Activated CD4-positive, CD25-positive, alpha-beta regulatory T cell treated with anti-CD3 and anti-CD28 coated beads, Interleukin-2, amount 50 U/mL, for 24 hours (primary cell): ENCODE measurements around the gene FAM193A.
A peak's percentile ranks its signal among the peaks of the same experiment; 100 is the strongest.
"Not testable (repeated sequence)": the region's sequence is repeated elsewhere in the genome, so short reads cannot be mapped to it uniquely, and the experiment has no call there.

Experiments
- ATAC-seq, 2 donors: fragments of 150-1000 bp; cut with Tn5 transposase; one replicate each; pipeline ENCODE4 v1.10.0; 2021; ENCODE audit warnings: mild to moderate bottlenecking in 1 of 2, moderate library complexity in 1 of 2

Gene FAM193A

DNA sequence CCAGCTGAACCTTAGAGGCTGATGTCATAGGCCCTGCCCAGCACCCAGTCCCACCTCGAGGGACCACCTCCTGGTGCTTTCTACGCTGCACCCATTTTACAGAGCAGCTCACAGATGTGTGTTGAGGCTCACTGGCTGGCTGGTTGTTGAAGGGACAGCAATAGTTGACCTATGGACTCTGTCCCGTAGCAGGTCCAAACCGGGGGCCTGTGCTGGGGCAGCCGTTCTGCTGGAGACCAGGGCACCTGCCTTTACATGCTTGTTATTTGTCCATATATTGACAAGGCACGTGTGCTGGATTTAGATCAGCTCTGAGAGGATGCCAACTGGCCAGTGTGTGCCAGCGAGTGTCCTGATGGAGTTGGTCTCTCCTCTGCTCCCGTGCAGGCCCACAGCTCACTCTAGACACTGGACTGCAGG lies 161.6 kb downstream of the FAM193A start:
- no peak for ATAC-seq

DNA sequence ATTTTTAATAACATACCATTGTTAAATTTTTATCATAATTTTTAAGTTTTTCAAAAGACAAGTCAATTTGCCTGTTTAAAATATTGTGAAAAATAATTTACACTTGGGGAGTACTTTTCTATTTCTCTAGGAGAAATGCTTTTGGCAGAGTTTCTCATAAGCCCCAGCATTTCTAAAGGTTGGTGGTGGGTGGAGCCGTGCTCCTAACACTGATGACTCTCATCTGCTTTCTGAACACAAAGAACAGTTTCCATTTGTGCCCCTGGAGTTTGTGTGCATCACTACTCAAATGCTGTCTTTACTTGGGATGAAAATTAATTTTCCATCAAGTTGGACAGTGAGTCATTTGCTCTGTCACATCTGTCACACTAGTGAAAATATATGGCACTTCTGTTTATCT lies 162.1 kb downstream of the FAM193A start:
- no peak for ATAC-seq

DNA sequence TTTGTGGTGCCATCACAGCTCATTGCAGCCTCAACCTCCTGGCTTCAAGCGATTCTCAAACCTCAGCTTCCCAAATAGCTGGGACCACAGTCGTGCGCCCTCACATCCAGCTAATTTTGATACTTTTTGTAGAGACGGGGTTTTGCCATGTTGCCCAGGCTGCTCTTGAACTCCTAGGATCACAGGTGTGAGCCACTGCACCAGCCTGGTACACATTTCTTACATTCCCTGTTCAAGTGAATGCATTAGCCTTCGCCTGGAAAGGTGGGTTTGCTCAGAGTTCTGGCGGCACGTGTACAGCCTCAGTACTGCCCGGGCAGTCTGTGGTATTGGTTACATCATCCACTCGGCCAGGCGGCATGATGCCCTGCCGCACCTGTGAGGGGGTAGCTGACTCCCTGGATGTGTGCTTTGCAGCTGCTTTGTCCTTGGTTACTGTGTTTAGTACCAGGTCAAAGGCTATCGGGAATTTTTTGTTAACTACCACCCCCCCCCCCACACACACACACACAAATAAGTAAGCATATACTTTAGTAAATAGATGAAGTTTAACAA lies 162.6 kb downstream of the FAM193A start:
- ATAC-seq, result no peak

DNA sequence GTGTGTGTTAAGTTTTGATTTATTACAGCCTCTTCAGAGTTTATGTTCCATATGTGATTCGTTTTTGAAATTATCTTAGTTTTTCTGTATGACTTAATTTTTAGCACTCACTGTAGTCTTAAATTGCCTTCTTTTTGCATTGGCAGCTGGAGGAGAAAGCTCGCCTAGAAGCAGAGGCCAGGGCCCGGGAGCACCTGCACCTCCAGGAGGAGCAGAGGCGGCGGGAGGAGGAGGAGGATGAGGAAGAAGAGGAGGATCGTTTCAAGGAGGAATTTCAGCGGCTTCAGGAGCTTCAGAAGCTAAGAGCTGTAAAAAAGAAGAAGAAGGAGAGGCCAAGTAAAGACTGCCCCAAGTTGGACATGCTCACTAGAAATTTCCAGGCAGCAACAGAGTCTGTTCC lies 163.1 kb downstream of the FAM193A start:
- ATAC-seq, result no peak

DNA sequence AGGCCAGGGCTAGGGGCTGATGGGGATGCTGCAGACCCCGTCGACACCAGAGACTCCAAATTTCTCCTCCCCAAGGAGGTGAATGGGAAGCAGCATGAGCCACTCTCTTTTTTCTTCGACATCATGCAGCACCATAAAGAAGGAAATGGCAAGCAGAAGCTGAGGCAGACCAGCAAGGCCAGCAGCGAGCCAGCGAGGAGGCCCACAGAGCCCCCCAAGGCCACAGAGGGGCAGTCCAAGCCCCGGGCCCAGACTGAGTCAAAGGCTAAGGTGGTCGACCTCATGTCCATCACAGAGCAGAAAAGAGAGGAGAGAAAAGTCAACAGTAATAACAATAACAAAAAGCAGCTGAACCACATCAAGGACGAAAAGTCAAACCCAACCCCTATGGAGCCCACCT lies 163.6 kb downstream of the FAM193A start:
- no peak for ATAC-seq

DNA sequence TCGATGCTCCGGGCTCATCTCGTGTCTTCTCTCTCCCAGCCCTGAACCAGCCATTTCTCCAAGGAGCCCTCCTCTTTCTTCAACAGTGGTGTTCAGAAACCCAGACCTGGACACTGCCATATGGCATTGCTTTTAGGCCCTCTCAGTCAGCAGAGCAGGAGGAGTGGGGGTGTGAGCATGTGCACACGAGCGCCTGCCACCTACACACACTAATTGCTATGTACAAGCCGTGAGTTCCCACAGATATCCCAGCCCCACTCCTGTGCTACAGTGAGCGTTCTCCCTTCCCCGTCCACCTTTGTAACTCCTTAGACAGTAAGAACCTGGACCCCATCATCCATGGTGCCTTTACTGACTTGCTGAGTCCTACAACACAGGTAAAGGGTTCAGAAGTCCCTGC lies 165.9 kb downstream of the FAM193A start:
- no peak for ATAC-seq

DNA sequence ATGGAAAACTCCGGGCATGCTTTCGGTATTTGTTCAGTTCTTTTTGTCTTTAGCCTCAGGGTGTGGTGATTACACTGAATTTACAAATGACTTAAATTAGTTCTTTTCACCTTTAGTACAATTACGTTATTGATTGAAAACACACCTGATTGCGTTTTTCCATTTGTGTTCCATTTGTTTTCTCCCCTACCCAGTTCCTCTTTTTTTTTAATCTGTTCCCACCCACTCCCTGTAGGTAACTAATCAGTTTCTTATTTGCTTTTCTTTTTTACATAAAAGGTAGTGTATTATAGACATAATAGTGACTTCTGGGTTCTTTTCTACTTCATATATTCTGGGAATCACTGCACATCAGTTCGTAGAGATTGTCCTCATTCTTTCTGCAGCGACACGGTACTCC lies 166.3 kb downstream of the FAM193A start:
- ATAC-seq, result no peak

DNA sequence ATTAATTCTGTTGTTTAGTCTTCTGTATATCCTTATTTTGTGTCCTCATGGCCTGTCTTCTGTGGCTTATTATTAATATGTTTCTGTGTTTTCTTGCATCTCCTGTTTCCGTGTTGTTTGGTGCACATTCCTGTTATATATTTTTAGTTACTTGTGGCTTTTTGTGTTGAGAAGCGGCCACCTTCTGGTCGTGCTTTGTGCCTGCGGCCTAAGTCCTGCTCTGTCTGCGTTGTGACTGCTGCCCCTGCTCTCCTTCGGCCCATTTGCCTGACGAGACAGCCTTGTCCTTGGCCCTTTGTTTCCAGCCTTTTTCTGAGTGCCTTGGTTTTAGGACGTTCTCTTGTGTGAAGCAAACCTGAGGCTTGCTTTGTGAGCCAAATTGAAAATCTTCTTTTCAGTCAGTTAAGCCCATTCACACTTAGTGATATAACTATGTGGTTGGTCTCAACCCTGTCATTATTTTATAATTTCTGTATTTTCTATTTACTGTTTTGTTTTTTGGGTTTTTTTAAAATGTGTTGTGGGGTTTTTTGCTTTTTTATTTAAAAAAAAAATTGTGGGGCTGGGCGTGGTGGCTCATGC lies 175.9 kb downstream of the FAM193A start:
- peak in 1 of 2 donors; percentile 44 for ATAC-seq

DNA sequence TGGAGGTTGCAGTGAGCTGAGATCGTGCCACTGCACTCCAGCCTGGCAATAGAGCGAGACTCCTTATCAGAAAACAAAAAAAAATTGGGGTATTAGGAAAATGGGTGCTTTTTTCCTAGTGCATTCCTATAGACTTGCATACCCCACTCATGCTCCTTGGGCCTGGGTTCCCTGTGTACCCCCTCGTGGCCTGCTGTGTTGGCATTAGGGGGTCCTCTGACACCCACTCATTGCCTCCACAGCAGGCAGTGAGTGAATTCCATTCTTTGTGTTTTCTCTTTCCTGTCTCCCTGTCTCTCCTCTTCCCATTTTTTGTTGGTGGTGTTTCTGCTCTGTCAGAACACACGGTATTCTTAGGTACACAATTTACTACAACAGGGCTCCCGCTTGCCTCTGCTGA lies 176.9 kb downstream of the FAM193A start:
- ATAC-seq, result no peak

DNA sequence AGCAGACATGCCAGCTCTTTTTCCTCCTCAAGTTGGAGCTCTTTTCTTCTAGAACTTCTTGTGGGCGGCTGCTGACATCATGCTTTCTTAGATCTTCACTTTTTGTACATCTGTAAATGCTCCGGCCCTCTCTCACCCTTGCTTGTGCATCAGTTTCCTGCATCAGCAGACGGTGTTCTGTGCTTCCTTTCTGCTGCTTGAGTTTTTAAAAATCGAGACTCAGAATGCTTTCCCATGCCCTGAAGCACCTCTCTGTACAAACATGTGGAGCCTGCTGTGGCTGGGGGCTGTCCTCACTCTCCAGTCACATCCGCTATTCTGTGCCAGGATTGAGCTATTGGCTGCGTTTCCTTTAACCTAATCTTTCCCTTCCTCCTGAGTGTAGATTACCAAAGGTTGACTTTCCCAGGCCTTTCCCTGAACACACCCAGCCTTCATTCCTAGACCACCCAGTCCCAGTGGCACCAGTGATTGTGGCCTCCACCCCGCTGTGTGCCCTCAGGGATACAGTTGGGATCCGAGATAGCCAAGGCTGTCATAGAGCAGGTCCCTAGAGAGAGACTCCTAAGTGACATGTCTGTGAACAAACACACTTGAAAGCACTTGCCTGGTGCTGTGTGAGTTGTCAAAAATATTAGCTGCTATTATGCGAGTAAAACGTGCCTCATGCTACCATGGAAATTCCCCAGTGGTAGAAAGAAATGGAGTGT lies 177.8 kb downstream of the FAM193A start:
- peak; percentile 69 for ATAC-seq

DNA sequence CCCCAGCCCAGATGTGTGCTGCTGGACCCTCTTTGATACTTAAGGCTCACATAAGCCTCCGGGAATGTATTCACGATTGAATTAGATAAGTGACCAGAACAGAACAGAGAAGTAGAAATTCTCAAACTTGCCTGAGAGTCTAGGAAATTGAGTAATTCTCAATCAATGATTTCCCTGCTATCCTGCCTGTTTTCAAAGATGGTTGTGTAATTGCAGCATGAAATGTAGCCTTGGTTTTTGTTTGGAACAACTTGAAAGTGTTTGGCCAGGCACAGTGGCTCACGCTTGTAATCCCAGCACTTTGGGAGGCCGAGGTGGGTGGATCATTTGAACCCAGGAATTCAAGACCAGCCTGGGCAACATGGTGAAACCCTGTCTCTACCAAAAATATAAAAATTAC lies 178.5 kb downstream of the FAM193A start:
- no peak for ATAC-seq

DNA sequence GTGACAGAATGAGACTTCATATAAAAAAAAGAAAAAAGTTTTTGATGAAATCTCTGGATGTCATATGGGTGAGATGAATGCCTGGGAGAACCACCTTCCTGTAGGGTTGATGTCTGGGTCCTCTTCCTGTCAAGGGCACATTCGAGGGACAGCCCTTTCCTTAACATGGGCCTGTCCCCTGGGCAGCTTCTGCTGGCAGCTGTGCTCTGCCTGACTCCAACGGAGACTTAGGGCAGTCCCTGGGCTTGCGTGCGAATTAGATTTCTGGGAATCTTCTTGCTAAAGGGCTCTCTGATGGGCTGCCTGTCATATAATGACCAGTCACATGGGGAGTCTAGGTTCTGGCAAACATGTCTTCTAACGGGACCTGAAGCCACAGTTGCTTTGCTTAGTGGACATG lies 179.0 kb downstream of the FAM193A start:
- no peak for ATAC-seq

DNA sequence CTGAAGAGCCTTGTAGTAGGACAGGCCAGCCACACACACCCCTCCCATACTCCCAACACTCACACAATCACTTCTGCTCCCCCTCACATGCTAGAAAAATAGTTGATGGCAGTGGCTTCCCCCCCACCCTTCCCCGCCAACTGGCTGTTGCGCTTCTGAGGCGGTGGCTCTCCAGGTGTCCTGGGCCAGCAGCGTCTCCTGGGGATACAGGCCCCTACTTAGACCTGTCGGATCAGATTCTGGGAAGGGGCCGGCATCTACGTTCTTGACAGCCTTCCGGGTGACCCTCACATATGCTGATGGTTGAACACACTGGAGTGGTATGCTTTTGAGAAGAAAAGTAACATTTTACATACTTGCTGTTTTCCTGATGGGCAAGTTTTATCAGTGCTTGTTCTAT lies 179.8 kb downstream of the FAM193A start:
- ATAC-seq, result no peak

DNA sequence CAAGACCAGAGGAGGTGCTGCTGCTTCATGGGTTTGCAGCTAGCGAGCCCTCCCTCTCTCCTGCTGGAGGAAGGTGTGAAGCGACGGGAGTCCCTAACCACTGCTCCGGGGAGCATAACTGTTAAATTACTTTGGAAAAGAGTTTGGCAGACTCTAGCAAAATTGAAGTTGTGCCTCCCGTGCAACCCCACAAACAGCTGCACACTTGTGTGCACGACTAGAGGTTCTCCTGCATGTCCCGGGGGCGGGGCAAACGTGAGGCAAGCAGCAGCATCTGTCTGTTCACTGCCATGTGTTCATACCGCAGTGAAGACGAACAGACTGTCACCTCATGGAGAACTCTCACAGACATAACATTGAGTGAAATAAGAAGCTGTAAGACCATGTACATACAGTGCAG lies 185.1 kb downstream of the FAM193A start:
- ATAC-seq, result no peak

DNA sequence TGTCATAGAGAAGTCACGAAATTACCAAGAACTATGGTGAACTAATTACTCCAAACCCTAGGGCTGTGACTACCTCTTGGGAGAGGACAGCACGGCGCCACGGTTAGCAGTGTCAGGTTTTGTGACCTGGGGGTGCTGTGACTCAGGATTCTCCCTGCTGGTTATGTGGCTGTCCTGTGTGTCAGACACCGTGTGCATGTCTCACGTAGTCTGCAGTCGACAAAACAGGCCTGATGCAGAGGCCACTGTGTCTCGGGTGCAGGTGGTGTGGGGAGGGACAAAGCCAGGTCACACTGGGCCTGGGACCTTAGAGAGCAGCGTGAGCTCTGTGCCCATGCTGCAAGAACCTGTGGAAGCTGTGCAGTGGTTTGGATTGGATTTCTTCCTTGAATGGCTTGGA lies 185.6 kb downstream of the FAM193A start:
- no peak for ATAC-seq

DNA sequence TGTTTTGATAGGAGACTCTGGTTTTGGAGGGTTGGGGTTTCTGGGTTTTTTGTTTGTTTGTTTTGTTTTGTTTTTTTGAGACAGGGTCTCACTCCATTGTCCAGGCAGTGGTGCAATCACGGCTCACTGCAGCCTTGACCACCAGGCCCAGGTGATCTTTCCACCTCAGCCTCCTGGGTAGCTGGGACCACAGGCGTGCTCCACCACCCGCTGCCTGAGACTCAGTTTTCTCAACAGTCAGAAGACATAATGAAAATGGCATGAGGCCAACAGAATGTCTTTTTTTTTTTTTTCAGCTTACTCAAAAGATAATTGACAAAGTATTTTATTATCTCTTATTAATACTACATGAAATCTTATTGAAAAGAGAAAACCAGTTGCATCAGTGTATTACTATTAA lies 187.3 kb downstream of the FAM193A start:
- ATAC-seq, result no peak

DNA sequence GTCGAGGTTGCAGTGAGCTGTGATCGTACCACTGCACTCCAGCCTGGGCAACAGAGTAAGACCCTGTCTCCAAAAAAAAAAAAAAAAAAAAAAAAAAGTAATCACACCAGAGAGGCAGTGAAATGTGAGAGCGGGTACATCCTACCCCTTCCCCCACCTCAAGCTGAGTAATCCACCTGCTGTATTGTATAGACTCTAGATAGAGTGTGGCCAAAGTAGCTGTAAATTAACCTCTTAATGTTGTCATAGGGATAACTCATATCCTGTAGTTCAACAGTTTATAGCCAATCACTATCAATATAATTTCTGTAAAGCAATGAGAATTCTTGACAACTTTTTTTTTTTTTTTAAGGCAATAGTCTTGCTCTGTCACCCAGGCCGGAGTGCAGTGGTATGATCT lies 188.9 kb downstream of the FAM193A start:
- peak in 1 of 2 donors; percentile 62 for ATAC-seq

DNA sequence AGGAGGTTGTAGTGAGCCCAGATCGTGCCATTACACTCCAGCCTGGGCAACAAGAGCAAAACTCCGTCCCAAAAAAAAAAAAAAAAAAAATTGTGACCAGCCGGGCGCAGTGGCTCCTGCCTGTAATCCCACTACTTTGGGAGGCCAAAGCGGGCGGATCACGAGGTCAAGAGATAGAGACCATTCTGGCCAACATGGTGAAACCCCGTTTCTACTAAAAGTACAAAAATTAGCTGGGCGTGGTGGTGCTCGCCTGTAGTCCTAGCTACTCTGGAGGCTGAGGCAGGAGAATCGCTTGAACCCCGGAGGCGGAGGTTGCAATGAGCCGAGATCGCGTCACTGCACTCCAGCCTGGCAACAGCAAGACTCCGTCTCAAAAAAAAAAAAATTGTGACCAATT lies 190.4 kb downstream of the FAM193A start:
- ATAC-seq, result not testable (repeated sequence)

DNA sequence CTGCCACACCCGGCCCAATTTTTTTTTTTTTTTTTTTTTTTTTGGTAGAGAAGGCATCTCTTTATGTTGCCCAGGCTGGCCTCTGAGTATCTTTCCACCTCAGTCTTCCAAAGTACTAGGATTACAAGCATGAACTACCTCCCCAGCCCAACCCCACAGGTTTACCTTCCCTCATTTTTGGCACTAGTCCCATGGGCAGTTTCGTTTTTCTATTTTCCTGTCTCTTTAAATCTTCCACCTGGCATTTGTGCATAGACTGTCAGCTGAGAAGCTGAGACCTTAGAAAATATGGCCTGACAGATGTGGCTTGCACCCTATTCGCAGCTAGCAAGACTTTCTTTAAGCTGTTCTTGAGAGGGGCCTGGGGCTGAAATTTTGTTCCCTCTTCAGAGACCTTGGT lies 191.8 kb downstream of the FAM193A start:
- no peak for ATAC-seq

DNA sequence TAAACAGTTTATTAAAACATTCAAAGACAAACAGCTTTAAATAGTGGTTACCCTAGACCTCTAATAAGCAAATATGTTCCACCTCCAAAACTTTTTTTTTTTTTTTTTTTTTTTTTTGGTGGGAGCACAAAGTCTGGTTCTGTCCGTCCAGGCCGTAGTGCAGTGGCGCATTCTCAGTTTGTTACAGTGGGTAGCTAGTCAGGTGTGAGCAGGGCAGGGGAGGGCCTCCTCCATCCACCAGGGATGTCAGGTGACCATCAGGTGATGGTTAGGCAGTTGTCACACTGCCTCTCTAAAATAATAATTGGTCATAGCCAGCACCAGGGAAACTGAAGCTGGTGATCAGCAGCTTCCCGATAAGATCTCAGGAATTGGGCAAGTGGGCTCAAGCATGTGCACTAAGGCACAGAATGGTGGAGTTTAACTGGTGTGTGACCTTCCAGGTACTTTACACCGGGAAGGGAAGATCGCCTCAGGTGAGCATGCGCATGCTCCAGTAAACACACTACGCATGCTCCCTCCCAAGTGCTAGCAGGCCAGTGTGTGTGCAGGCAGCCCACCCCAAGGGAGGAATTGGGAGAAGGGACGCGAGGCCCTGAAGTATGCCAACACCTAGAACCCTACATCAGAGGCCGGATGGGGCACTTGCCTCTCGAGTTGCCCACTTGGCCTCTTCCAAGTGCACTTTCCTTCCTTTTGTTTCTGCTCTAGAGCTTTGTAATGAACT lies 192.5 kb downstream of the FAM193A start:
- no peak for ATAC-seq

DNA sequence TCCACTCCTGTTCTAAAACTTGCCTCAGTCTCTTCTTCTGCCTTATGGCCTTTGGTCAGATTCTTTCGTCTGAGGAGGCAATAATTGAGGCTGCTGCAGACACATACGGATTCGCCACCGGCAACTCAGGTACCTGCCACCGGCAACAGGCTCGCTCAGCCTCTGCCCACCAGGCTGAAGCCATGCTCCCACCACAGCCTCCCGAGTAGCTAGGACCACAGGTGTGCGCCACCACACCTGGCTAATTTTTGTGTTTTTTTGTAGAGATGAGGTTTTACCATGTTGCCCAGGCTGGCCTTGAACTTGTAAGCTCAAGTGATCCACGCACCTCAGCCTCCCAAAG lies 193.1 kb downstream of the FAM193A start:
- ATAC-seq, result no peak

DNA sequence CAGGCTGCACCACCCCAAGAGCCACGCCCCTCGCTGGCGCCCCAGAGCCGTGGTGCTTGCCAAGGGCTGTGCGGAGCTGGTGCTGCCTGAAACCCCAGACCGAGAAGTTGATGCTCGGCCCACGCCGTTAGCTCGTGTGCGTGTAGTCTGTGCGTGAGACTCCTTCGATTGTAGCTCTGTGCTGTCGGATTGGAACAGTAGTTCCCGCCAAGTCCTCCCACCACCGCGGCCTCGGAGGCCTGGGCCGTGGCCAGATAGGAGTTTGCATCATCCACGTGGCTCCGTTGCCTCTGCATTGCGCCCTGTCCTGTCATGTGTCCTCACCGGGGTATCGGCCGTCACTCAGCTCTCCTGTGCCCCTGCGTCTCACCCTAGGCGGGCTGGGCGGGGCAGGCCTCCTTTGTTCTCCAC lies 195.5 kb downstream of the FAM193A start:
- ATAC-seq, result no peak

DNA sequence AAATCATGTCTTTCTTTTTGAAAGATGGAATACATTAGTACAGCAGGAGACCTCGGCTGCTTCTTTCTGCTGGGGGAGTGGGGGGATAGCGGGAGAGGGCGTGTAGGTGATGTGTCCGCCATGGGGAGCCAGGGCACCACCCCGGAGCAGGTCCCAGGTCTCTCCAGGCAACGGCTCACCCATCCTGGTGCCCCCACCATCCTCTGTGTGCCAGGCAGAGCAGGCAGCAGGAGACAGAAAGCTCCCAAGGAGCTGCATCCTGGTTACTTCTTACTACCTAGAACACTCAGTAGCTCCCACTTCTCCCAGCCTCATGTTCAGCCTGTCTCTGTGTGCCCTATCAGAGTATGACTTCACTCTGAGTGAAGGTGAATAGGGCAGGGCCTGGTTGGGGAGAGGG lies 196.1 kb downstream of the FAM193A start:
- no peak for ATAC-seq
